A549 treated with dexamethasone at 1 μM for 4 hours (cell line): ENCODE measurements around the gene KIAA1210. TPM values are rescaled to one million over a fixed set of nuclear protein-coding genes. Genes with fewer than 3 reads are reported as not detected.

ENCODE experiments used
- total RNA-seq: library from RNA; stranded (reverse); fragments of 200-300 nt; extraction: Qiagen RNA extraction; gene quantifications from 5 replicates; pipeline ENCODE4 v1.2.3, GENCODE V29; 2022

The KIAA1210 gene
- 0.01 to 0.02 TPM (median 0.01 TPM) in 3 of 5 replicates, not detected in the others for total RNA-seq

DNA sequence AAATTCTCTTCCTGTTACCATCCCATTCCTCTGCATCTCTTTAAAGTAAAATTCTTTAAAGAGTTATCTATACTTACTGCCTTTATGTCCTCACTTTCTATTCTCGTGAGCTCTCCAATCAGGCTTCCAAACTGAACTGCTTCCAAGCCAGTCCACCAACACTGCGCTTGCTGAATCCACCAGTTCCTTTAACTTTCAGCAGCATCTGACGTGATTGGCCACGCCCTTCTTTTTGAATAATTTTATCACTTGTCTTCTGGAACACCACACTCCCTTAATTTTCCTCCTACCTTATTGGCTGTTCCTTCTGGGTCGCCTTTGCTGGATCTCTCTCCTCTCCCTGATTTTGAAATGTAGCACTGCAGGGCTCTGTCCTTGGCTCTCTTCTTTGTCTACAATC lies at the start of gene KIAA1210:
KIAA1210 (minus strand) TSS at position 163 of the 400 bp plus-strand sequence. CDS start 4,170 bp downstream, outside the sequence.

GRCh38 chrX:119072744-119073143 lies 54.9 kb downstream of the KIAA1210 start, which contains the start of gene CT47C1:
CT47C1 (plus strand) TSS chrX:119072993; CDS start chrX:119073226, 233 bp downstream.

Other genes starting within 250 kb of the KIAA1210 start
- gene LONRF3, start 153.2 kb downstream of the KIAA1210 start, total RNA-seq, result 1.7 to 3.9 TPM (median 3.5 TPM) in 5 replicates
- gene CT47C1, start 54.8 kb downstream of the KIAA1210 start, total RNA-seq, result not detected in 5 replicates
- gene PGRMC1, start 108.5 kb upstream of the KIAA1210 start, total RNA-seq, result 132 to 145 TPM (median 138 TPM) in 5 replicates